Measurements from ENCODE around the gene PVALB.

The PVALB gene

DNA sequence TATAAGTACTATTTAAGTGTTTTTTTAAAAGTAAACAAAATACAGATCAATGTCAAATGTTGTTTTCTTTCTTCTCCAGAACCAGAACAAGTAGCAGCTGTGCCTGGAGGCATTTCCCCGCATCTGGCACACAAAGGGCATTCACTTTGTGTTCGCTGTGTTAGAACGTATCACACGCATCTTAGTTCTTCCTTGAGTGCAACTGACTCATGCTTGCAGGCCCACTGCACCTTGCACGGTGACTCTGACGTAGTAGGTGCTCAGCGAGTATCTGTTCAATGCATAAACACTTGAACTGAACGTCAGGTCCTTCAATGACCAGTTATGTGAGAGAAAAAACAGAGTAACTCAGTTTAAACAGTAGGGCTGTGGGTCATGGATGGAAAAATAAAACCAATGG is 44.4 kb downstream of the PVALB start:
- no peak for DNase-seq (ENCODE audit: low read depth in 3 of 3)

DNA sequence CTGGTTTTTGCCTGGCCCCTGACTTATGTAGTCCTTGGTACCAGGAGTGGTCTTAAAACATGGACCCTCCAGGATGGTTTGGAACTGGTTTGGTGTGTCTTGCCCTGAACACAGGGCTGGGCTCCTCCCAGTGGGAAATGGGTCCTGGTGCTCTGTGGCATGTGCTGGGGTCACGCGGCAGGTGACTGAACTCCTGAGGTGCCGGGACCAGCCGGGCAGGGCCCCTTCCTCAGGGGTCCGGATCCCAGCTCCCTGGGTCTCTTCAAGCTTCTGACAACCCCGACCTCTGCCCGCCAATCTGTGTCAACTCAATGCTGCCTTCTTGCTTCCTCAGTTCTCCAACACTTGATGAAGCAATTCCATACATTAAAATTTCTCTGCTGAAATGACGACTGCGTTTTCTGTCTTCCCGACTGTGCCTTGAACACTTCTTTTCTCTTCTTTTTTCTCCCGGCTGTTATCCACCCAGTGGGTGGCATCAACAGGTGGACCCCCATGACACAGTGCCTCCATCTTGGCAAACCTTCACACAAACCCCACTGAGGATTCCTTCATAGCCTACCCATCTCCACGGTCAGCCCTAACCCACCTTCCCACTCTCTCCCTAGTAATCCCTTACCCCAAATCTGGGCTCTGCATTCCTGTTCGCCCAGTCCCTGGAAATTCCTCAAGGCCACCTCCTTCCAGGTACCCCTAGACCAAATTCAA is 45.3 kb downstream of the PVALB start:
- no peak for DNase-seq (ENCODE audit: low read depth in 3 of 3)

GRCh38 chr22:36770513-36771231 is 46.2 kb downstream of the PVALB start:
- no peak for DNase-seq (ENCODE audit: low read depth in 3 of 3)

- no peak for DNase-seq (ENCODE audit: low read depth in 3 of 3)
Measured at GRCh38 chr22:36769541-36770512, 47.0 kb downstream of the PVALB start.

DNA sequence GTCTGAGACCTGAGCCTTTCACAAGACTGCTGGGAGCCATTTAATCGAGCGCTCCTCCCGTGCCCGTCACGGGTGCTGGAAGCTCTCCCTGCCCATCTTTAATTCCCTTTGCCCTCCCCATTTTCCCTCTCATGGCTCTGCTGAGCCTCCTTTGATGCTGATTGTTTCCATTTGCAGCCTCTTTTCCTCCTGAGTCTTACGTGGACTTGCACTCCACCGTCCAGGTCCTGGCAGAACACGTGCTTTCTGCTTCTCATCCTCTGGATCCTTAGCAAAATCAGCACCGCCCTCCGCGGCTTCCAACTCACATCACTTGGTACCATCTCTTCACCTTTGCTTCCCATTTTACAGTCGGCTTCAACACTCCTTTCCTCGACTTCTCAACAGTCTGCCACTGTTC is 48.2 kb downstream of the PVALB start:
- no peak for DNase-seq (ENCODE audit: low read depth in 3 of 3)

GRCh38 chr22:36768141-36768540 is 48.7 kb downstream of the PVALB start:
- no peak for DNase-seq (ENCODE audit: low read depth in 3 of 3)

- DNase-seq (ENCODE audit: low read depth in 3 of 3) = no peak
Measured at GRCh38 chr22:36767035-36767775, 49.6 kb downstream of the PVALB start.

- DNase-seq (ENCODE audit: low read depth in 3 of 3) = no peak
Measured at GRCh38 chr22:36765943-36766450, 50.8 kb downstream of the PVALB start.

GRCh38 chr22:36765131-36765942 is 51.5 kb downstream of the PVALB start:
- no peak for DNase-seq (ENCODE audit: low read depth in 3 of 3)

DNA sequence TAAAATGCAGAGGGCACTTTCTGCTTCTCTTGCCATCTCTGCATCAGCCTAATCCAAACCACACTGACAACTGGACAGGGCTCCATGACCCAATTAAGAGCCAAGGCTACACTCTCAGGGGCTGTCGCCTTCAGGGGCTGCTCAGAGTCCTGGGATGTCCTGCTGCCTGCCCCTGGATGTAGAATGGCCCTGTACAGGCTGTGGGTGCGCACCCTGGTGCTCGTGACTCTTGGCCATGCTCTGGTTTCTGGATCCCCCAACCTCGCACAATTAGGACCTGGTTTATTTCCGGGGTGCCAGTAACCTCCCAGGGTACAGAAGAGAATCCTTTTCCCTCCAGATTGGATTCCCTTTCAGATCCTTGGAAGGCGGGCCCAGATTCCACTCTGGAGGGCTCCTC is 52.2 kb downstream of the PVALB start:
- DNase-seq (ENCODE audit: low read depth in 3 of 3) = no peak

GRCh38 chr22:36764060-36764459 is 52.8 kb downstream of the PVALB start:
- DNase-seq (ENCODE audit: low read depth in 3 of 3) = no peak

DNA sequence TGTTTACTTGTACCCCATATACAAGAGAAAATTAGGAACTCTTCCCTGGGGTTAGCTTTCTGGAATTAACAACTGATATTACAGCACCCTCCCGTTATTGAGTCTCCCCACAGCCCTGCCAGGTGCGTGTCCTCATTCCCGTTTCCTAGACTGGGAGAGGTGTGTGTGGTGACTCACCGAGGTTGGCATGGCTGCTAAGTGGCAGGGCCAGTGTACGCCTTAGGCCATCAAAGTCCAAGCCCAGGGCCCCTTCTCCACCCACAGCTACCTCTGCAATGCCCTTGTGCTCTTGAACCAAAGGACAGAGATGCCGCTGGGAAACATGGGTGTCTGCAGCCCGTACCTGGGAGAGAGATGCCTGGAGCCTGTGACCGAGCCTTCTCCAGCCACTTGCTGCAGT is 53.3 kb downstream of the PVALB start:
- DNase-seq (ENCODE audit: low read depth in 3 of 3) = no peak

GRCh38 chr22:36762687-36763260 is 54.1 kb downstream of the PVALB start:
- DNase-seq (ENCODE audit: low read depth in 3 of 3) = no peak

- DNase-seq (ENCODE audit: low read depth in 3 of 3) = no peak
Measured at GRCh38 chr22:36761553-36762240, 55.1 kb downstream of the PVALB start.

- no peak for DNase-seq (ENCODE audit: low read depth in 3 of 3)
Measured at GRCh38 chr22:36760786-36761185, 56.0 kb downstream of the PVALB start.

- no peak for DNase-seq (ENCODE audit: low read depth in 3 of 3)
Measured at GRCh38 chr22:36759481-36760159, 57.2 kb downstream of the PVALB start.

GRCh38 chr22:36758792-36759271 is 58.0 kb downstream of the PVALB start:
- no peak for DNase-seq (ENCODE audit: low read depth in 3 of 3)

GRCh38 chr22:36757668-36758211 is 59.1 kb downstream of the PVALB start:
- peak; percentile 41 to 64 (median 55) for DNase-seq (ENCODE audit: low read depth in 3 of 3)

Measured in stimulated activated CD4-positive, alpha-beta T cell treated with anti-CD3 and anti-CD28 coated beads, TNF-alpha, amount 100 ng/mL, for 48 hours (primary cell).